CD4-positive, CD25-positive, alpha-beta regulatory T cell (primary cell): ENCODE results near the gene SGO2. TPM values are rescaled to one million over a fixed set of nuclear protein-coding genes. Genes with fewer than 3 reads are reported as not detected.
"Not testable (repeated sequence)": the region's sequence is repeated elsewhere in the genome, so short reads cannot be mapped to it uniquely, and the experiment has no call there.

Experiments used
- ATAC-seq, 2 donors: fragments of 150-1000 bp; cut with Tn5 transposase; one replicate each; pipeline ENCODE4 v1.10.0; 2021; ENCODE audit warnings: low read depth in 2 of 2, moderate number of reproducible peaks in 2 of 2, moderate library complexity in 1 of 2
- DNase-seq, 3 donors: peaks; one replicate each; pipeline versions ENCODE4 v3.0.0 to v3.0.0-alpha.2; 2012 to 2022; ENCODE audit warnings: mixed read lengths in 1 of 3
- H3K27ac ChIP-seq: one replicate; pipeline ENCODE4 v1.7.0; 2013; ENCODE audit warnings: mild to moderate bottlenecking, low read length; ENCODE audit not compliant: insufficient read depth, poor library complexity, severe bottlenecking
- H3K27me3 ChIP-seq: one replicate; pipeline ENCODE4 v1.7.0; 2013; ENCODE audit warnings: low read length; ENCODE audit not compliant: control insufficient read depth, insufficient read depth
- H3K36me3 ChIP-seq: one replicate; pipeline ENCODE4 v1.7.0; 2013; ENCODE audit warnings: mild to moderate bottlenecking, low read length, moderate library complexity; ENCODE audit not compliant: control insufficient read depth, insufficient read depth
- H3K4me1 ChIP-seq: 2 replicates; pipeline ENCODE4 v1.7.0; 2013; ENCODE audit warnings: mild to moderate bottlenecking, low read length; ENCODE audit not compliant: insufficient read depth, control insufficient read depth, poor library complexity, severe bottlenecking
- H3K4me3 ChIP-seq: one replicate; pipeline ENCODE4 v1.7.0; 2013; ENCODE audit warnings: low read depth, mild to moderate bottlenecking, low read length, moderate library complexity
- H3K9me3 ChIP-seq, 2 experiments: 1 replicate in 1 of 2; 2 replicates in 1 of 2; pipeline ENCODE4 v1.7.0; 2013; ENCODE audit warnings: low read length in 2 of 2, mild to moderate bottlenecking in 1 of 2, moderate library complexity in 1 of 2; ENCODE audit not compliant: control insufficient read depth in 2 of 2
- H3K27ac Mint-ChIP-seq, 3 donors: one replicate each; pipeline ENCODE4 v1.8.0; 2020 to 2022; ENCODE audit warnings: mild to moderate bottlenecking in 3 of 3, mixed read lengths in 3 of 3, moderate library complexity in 2 of 3
- H3K27me3 Mint-ChIP-seq: one replicate; pipeline ENCODE4 v1.8.0; 2022; ENCODE audit warnings: mild to moderate bottlenecking, mixed read lengths
- H3K36me3 Mint-ChIP-seq: one replicate; pipeline ENCODE4 v1.8.0; 2020; ENCODE audit warnings: mixed read lengths
- H3K4me1 Mint-ChIP-seq, 4 donors: one replicate each; pipeline ENCODE4 v1.8.0; 2020 to 2022; ENCODE audit warnings: mixed read lengths in 4 of 4, mild to moderate bottlenecking in 1 of 4
- H3K4me3 Mint-ChIP-seq, 4 donors: one replicate each; pipeline ENCODE4 v1.8.0; 2020 to 2022; ENCODE audit warnings: mild to moderate bottlenecking in 4 of 4, mixed read lengths in 4 of 4, moderate library complexity in 3 of 4
- H3K9me3 Mint-ChIP-seq, 7 donors: one replicate each; pipeline ENCODE4 v1.8.0; 2020 to 2022; ENCODE audit warnings: mixed read lengths in 7 of 7, mild to moderate bottlenecking in 3 of 7, moderate library complexity in 2 of 7
- polyA plus RNA-seq, 4 donors: library from polyadenylated mRNA; unstranded; fragments of 300-500 nt; fragmentation: Illumina TruSeq; gene quantifications; one replicate each; pipeline ENCODE4 v1.2.3, GENCODE V29; 2021
- total RNA-seq: library from RNA; stranded (reverse); gene quantifications from one replicate; pipeline ENCODE4 v1.2.3, GENCODE V29; 2022

SGO2 gene
- total and polyA plus RNA-seq, 5 donors from 2014 or later, result 2.3 to 4.9 (median 3.3) TPM

DNA sequence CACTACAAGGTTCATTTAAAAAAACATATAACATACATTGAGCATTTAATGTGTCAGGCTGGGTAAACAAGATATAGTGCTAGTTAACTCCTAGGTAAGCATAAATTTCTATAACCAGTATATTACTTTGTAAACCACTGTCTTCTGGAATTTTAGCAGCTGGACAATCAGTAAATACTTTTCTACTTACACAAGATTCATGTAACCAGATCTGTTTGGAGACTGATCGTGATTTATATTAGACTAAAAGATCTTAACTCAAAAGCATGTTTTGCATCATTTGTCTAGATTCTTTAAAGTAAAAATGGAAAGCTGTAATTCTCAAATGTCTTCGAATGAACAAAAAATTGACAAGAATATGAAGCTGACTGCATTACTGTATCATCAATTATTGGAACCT lies 941 bp upstream of the SGO2 start:
- Histone ChIP-seq H3K36me3 (no peaks in the 10 kb centered on the region), H3K4me3 (peak overlapping the region; percentile 98), H3K27me3 (no peaks in the 10 kb centered on the region), H3K4me1 (peaks cover 8% of the 10 kb centered on the region), H3K27ac (no peak overlapping the region), H3K9me3 (no peaks in the 10 kb centered on the region)
- Mint-ChIP-seq H3K9me3 (no peaks in the 10 kb centered on the region), H3K4me1 (peaks cover 5 to 18% (median 13%) of the 10 kb centered on the region in 4 donors), H3K36me3 (no peaks in the 10 kb centered on the region), H3K27ac (no peak overlapping the region), H3K4me3 (peak overlapping the region; percentile 92 to 100 (median 95)), H3K27me3 (peaks cover 6% of the 10 kb centered on the region)
- ATAC-seq (no peak), DNase-seq (no peak)

DNA sequence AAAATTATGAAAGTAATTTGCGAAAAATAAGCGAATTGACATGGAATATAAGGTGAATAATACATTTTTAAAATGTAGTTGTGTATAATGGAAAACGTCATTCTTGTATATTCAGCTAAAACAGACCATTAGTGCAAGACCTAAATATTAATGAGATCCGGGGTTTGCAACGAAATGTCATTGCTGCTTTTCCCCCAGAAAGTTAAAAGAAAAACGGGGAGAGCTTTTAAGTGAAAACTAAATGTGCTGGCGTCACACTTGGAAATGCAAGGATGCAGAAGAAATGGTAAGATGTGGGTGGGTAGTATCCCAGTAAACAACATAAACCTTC lies 491 bp upstream of the SGO2 start:
- peak overlapping the region; percentile 98 for H3K4me3 ChIP-seq
- no peaks in the 10 kb centered on the region for H3K9me3 ChIP-seq
- peak overlapping the region; percentile 78 to 95 (median 87) for H3K27ac Mint-ChIP-seq
- H3K9me3 Mint-ChIP-seq, result no peaks in the 10 kb centered on the region
- H3K4me1 ChIP-seq, result peaks cover 8% of the 10 kb centered on the region
- H3K4me1 Mint-ChIP-seq, result peaks cover 5 to 18% (median 13%) of the 10 kb centered on the region in 4 donors
- no peaks in the 10 kb centered on the region for H3K36me3 Mint-ChIP-seq
- DNase-seq, result no peak
- no peak for ATAC-seq
- H3K27me3 ChIP-seq, result no peaks in the 10 kb centered on the region
- peak overlapping the region; percentile 92 to 100 (median 95) for H3K4me3 Mint-ChIP-seq
- peak overlapping the region; percentile 73 for H3K27ac ChIP-seq
- no peaks in the 10 kb centered on the region for H3K36me3 ChIP-seq
- peaks cover 6% of the 10 kb centered on the region for H3K27me3 Mint-ChIP-seq

DNA sequence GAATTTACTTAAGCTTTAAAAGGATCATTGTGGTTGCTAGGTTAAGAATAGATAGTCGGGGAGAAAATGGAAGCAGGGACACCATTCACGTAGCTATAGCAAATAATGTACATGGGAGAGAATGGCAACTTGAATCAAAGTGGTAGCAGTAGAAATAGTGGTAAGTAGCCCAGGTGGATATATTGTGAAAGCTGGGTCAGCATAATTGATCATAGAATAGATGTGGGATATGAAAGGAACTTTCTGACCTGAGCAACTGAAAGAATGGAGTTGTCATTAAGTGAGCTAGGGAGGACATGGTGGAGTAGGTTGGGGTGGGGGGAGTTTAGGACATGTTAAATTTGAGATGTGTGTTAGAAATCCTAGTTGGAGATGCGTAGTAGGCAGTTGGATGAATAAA lies 2.2 kb downstream of the SGO2 start:
- DNase-seq (no peak), ATAC-seq (no peak)
- H3K27ac ChIP-seq, result no peak overlapping the region
- no peaks in the 10 kb centered on the region for H3K27me3 ChIP-seq
- H3K27ac Mint-ChIP-seq, result no peak overlapping the region
- no peaks in the 10 kb centered on the region for H3K9me3 Mint-ChIP-seq
- peaks cover 6% of the 10 kb centered on the region for H3K27me3 Mint-ChIP-seq
- H3K4me1 ChIP-seq, result peaks cover 8% of the 10 kb centered on the region
- no peaks in the 10 kb centered on the region for H3K36me3 Mint-ChIP-seq
- no peaks in the 10 kb centered on the region for H3K9me3 ChIP-seq
- H3K36me3 ChIP-seq, result peaks cover 1% of the 10 kb centered on the region
- H3K4me1 Mint-ChIP-seq, result peaks cover 5 to 18% (median 13%) of the 10 kb centered on the region in 4 donors
- H3K4me3 Mint-ChIP-seq, result peak overlapping the region in 1 of 4 donors; percentile 16
- no peak overlapping the region for H3K4me3 ChIP-seq

DNA sequence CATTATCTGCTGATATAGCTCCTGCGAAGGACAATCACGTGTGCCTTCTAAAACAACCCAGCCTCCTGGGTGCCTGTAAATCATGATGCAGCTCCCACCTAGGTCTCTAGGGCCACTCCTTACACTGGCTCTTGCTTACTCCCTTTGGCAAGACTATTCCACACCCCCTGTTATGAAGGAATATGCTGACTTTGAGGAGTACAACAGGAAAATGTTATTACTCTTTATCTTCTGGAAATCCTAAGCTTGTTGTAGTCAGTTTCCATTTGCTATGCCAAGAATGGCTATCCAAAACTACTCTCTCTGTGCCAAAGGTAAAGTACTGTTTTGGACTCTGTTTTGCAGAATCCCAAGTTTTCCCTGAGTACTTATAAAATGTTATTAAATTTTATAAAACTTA lies 7.7 kb downstream of the SGO2 start:
- Histone ChIP-seq H3K9me3 (no peaks in the 10 kb centered on the region), H3K27me3 (no peaks in the 10 kb centered on the region), H3K36me3 (peaks cover 2% of the 10 kb centered on the region), H3K4me1 (no peaks in the 10 kb centered on the region), H3K27ac (no peak overlapping the region), H3K4me3 (no peak overlapping the region)
- Mint-ChIP-seq H3K36me3 (no peaks in the 10 kb centered on the region), H3K27ac (no peak overlapping the region), H3K27me3 (no peaks in the 10 kb centered on the region), H3K4me1 (peaks cover 0 to 5% (median 0%) of the 10 kb centered on the region in 4 donors), H3K4me3 (no peak overlapping the region), H3K9me3 (no peaks in the 10 kb centered on the region)
- ATAC-seq (no peak), DNase-seq (no peak)

DNA sequence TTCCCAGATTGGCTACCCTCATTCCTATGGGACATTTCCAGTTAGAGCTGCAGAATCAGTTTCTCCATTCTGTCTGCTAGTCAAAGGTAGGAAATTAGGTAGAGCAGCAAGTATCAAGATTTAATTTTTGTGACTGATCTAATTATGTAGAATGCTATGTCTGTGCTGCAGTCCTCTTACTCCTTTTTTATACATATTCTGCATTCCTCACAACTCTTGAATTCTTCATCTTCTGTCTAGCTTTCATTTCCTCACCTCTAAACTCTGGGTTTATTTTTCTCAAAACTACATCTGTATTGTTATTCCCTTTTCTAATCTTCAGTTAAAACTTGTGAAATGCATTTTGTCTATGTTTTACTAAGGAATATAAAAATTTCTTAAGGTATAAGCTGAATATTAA lies 8.6 kb downstream of the SGO2 start:
- ATAC-seq (no peak), DNase-seq (no peak)
- H3K27me3 Mint-ChIP-seq, result no peaks in the 10 kb centered on the region

DNA sequence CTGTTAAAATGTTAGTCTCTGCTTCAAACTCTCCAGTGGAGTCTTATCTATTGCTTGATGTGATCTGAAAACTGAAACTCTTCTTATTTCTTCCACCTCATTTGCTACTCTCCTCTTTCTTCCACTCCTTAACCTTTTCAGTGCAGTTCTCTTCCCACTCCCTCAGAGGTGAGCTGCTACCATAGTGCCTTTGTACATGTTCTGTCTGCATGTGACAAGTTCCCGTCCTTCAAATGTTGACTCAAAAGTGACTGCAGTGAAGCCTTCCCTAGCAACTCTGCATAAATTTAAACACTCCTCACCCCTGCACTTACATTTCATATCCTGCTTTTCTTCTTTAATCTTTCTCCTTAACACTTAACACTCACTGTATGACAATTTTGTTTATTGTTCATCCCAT lies 12.1 kb downstream of the SGO2 start:
- DNase-seq, result no peak
- no peak overlapping the region for H3K4me3 ChIP-seq
- H3K27ac Mint-ChIP-seq, result no peak overlapping the region
- H3K36me3 ChIP-seq, result peaks cover 5% of the 10 kb centered on the region
- peaks cover 26% of the 10 kb centered on the region for H3K36me3 Mint-ChIP-seq
- H3K27me3 ChIP-seq, result no peaks in the 10 kb centered on the region
- ATAC-seq, result no peak
- H3K4me1 Mint-ChIP-seq, result no peaks in the 10 kb centered on the region
- H3K4me1 ChIP-seq, result no peaks in the 10 kb centered on the region
- no peaks in the 10 kb centered on the region for H3K27me3 Mint-ChIP-seq
- no peak overlapping the region for H3K27ac ChIP-seq
- peaks cover 0 to 2% (median 0%) of the 10 kb centered on the region in 7 donors for H3K9me3 Mint-ChIP-seq
- H3K4me3 Mint-ChIP-seq, result no peak overlapping the region
- H3K9me3 ChIP-seq, result no peaks in the 10 kb centered on the region

More for the DNA sequence above, 8.6 kb downstream of the SGO2 start:
- no peaks in the 10 kb centered on the region for H3K27me3 ChIP-seq
- no peaks in the 10 kb centered on the region for H3K4me1 Mint-ChIP-seq
- H3K9me3 Mint-ChIP-seq, result no peaks in the 10 kb centered on the region
- H3K27ac Mint-ChIP-seq, result no peak overlapping the region
- H3K9me3 ChIP-seq, result no peaks in the 10 kb centered on the region
- no peak overlapping the region for H3K4me3 Mint-ChIP-seq
- no peak overlapping the region for H3K4me3 ChIP-seq
- H3K4me1 ChIP-seq, result no peaks in the 10 kb centered on the region
- H3K27ac ChIP-seq, result no peak overlapping the region
- H3K36me3 ChIP-seq, result peaks cover 2% of the 10 kb centered on the region
- peaks cover 2% of the 10 kb centered on the region for H3K36me3 Mint-ChIP-seq

DNA sequence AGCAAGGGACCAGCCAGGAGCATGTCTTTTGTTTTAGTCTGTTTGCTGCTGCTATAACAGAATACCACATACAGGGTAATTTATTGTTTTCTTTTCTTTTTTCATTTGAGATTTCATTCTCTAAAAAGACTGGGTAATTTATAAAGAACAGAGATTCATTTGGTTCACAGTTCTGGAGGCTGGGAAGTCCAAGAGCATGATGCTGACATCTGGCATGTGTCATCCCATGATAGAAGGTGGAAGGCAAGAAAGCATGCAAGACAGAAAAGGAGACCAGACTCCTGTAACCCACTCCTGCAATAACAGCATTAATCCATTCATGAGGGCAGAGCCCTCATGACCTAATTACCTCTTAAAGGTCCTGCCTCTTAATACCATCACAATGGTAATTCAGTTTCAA lies 14.8 kb downstream of the SGO2 start:
- no peaks in the 10 kb centered on the region for H3K9me3 ChIP-seq
- peaks cover 26% of the 10 kb centered on the region for H3K36me3 Mint-ChIP-seq
- H3K4me3 Mint-ChIP-seq, result no peak overlapping the region
- no peak for DNase-seq
- ATAC-seq, result no peak
- H3K27ac ChIP-seq, result no peak overlapping the region
- no peaks in the 10 kb centered on the region for H3K4me1 ChIP-seq
- peaks cover 0 to 2% (median 0%) of the 10 kb centered on the region in 7 donors for H3K9me3 Mint-ChIP-seq
- H3K36me3 ChIP-seq, result peaks cover 4% of the 10 kb centered on the region
- H3K4me1 Mint-ChIP-seq, result no peaks in the 10 kb centered on the region
- no peaks in the 10 kb centered on the region for H3K27me3 Mint-ChIP-seq
- H3K27ac Mint-ChIP-seq, result no peak overlapping the region
- no peak overlapping the region for H3K4me3 ChIP-seq
- H3K27me3 ChIP-seq, result no peaks in the 10 kb centered on the region

DNA sequence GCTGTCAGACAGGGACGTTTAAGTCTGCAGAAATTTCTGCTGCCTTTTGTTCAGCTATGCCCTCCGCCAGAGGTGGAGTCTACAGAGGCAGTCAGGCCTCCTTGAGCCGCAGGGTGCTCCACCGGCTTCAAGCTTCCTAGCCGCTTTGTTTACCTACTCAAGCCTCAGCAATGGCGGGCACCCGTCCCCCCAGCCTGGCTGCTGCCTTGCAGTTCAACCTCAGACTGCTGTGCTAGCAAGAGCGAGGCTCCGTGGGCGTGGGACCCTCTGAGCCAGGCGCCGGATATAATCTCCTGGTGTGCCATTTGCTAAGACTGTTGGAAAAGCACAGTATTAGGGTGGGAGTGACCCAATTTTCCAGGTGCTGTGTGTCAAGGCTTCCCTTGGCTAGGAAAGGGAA lies 40.6 kb downstream of the SGO2 start:
- not testable (repeated sequence) for DNase-seq, H3K36me3 ChIP-seq, H3K27ac Mint-ChIP-seq, H3K9me3 Mint-ChIP-seq, H3K27ac ChIP-seq, H3K4me1 Mint-ChIP-seq, H3K27me3 ChIP-seq, ATAC-seq, H3K4me3 ChIP-seq, H3K4me3 Mint-ChIP-seq, H3K9me3 ChIP-seq, H3K4me1 ChIP-seq, H3K27me3 Mint-ChIP-seq
- H3K36me3 Mint-ChIP-seq, result peaks cover 26% of the 10 kb centered on the region
